ENCODE results near the gene GABRR2.

GABRR2 gene

GRCh38 chr6:89320012-89320559 lies 5.0 kb upstream of the GABRR2 start:
- Histone ChIP-seq H3K9me3 (ENCODE audit: severe bottlenecking) (no peaks in the 10 kb centered on the region), H3K27me3 (ENCODE audit: insufficient read depth, poor library complexity, severe bottlenecking) (no peaks in the 10 kb centered on the region), H3K4me3 (ENCODE audit: severe bottlenecking) (no peak overlapping the region), H3K4me1 (ENCODE audit: insufficient read depth, poor library complexity, severe bottlenecking) (no peaks in the 10 kb centered on the region), H3K36me3 (ENCODE audit: low read depth) (no peaks in the 10 kb centered on the region), H3K27ac (ENCODE audit: poor library complexity, severe bottlenecking) (no peak overlapping the region)
- DNase-seq (ENCODE audit: low spot score) = no peak
- ATAC-seq (ENCODE audit: low read depth) = no peak
- TF ChIP-seq CTCF (IDR thresholded peaks at IDR 0.05; ENCODE audit: poor library complexity, severe bottlenecking) = no peak

GRCh38 chr6:89317067-89317466 lies 2.0 kb upstream of the GABRR2 start:
- Histone ChIP-seq H3K4me3 (ENCODE audit: severe bottlenecking) (no peak overlapping the region), H3K27me3 (ENCODE audit: insufficient read depth, poor library complexity, severe bottlenecking) (no peaks in the 10 kb centered on the region), H3K36me3 (ENCODE audit: low read depth) (no peaks in the 10 kb centered on the region), H3K9me3 (ENCODE audit: severe bottlenecking) (no peaks in the 10 kb centered on the region), H3K4me1 (ENCODE audit: insufficient read depth, poor library complexity, severe bottlenecking) (peaks cover 3% of the 10 kb centered on the region), H3K27ac (ENCODE audit: poor library complexity, severe bottlenecking) (no peak overlapping the region)
- ATAC-seq (ENCODE audit: low read depth) = no peak
- DNase-seq (ENCODE audit: low spot score) = no peak
- no peak for TF ChIP-seq CTCF (IDR thresholded peaks at IDR 0.05; ENCODE audit: poor library complexity, severe bottlenecking)

- Histone ChIP-seq H3K9me3 (ENCODE audit: severe bottlenecking) (no peaks in the 10 kb centered on the region), H3K4me3 (ENCODE audit: severe bottlenecking) (no peak overlapping the region), H3K4me1 (ENCODE audit: insufficient read depth, poor library complexity, severe bottlenecking) (peaks cover 6% of the 10 kb centered on the region), H3K27me3 (ENCODE audit: insufficient read depth, poor library complexity, severe bottlenecking) (no peaks in the 10 kb centered on the region), H3K36me3 (ENCODE audit: low read depth) (no peaks in the 10 kb centered on the region), H3K27ac (ENCODE audit: poor library complexity, severe bottlenecking) (no peak overlapping the region)
- TF ChIP-seq CTCF (IDR thresholded peaks at IDR 0.05; ENCODE audit: poor library complexity, severe bottlenecking) = no peak
- DNase-seq (ENCODE audit: low spot score) (no peak), ATAC-seq (ENCODE audit: low read depth) (no peak)
Observed at GRCh38 chr6:89314692-89315091, 407 bp downstream of the GABRR2 start.

- ATAC-seq (ENCODE audit: low read depth) (no peak), DNase-seq (ENCODE audit: low spot score) (no peak)
- Histone ChIP-seq H3K4me1 (ENCODE audit: insufficient read depth, poor library complexity, severe bottlenecking) (peaks cover 6% of the 10 kb centered on the region), H3K4me3 (ENCODE audit: severe bottlenecking) (no peak overlapping the region), H3K27ac (ENCODE audit: poor library complexity, severe bottlenecking) (no peak overlapping the region), H3K27me3 (ENCODE audit: insufficient read depth, poor library complexity, severe bottlenecking) (peaks cover 5% of the 10 kb centered on the region), H3K9me3 (ENCODE audit: severe bottlenecking) (no peaks in the 10 kb centered on the region), H3K36me3 (ENCODE audit: low read depth) (no peaks in the 10 kb centered on the region)
- no peak for TF ChIP-seq CTCF (IDR thresholded peaks at IDR 0.05; ENCODE audit: poor library complexity, severe bottlenecking)
Observed at GRCh38 chr6:89313006-89313405, 2.1 kb downstream of the GABRR2 start.

- TF ChIP-seq CTCF (IDR thresholded peaks at IDR 0.05; ENCODE audit: poor library complexity, severe bottlenecking) = peak; percentile 42
- Histone ChIP-seq H3K4me3 (ENCODE audit: severe bottlenecking) (no peak overlapping the region), H3K36me3 (ENCODE audit: low read depth) (no peaks in the 10 kb centered on the region), H3K27ac (ENCODE audit: poor library complexity, severe bottlenecking) (no peak overlapping the region), H3K27me3 (ENCODE audit: insufficient read depth, poor library complexity, severe bottlenecking) (peaks cover 8% of the 10 kb centered on the region), H3K4me1 (ENCODE audit: insufficient read depth, poor library complexity, severe bottlenecking) (peaks cover 6% of the 10 kb centered on the region), H3K9me3 (ENCODE audit: severe bottlenecking) (no peaks in the 10 kb centered on the region)
- ATAC-seq (ENCODE audit: low read depth) (peak; percentile 47; the same call in 2 of the 3 replicates), DNase-seq (ENCODE audit: low spot score) (no peak)
Observed at GRCh38 chr6:89311853-89312531, 3.1 kb downstream of the GABRR2 start.
